ENCODE results near the gene EFEMP2.

EFEMP2 gene

GRCh38 chr11:65817835-65818680 lies 54.5 kb downstream of the EFEMP2 start:
- DNase-seq: peak; percentile 84

- DNase-seq: no peak
These were observed 55.2 kb downstream of the EFEMP2 start for GRCh38 chr11:65817312-65817834.

GRCh38 chr11:65816696-65817095 lies 55.9 kb downstream of the EFEMP2 start:
- no peak for DNase-seq
